ENCODE results near the gene JAK1.

DNA sequence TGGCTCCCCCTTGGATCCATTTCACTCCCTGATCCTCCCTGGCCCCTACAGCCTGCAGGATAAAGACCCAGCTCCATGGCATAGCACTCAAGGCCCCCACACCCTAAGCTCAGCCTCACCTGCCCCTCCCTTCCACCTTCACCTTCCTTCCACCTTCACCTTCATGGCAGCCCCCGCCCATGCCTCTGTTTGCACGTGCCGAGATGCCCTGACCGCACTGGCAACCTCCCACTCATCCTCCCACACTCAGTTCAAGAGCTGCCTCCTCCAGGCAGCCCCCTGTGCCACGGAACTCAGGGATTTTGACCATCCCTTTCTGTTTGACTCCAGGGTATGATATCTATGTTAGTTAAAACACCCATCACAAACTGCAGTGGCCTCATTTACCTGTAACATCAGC lies 111.7 kb downstream of the JAK1 start:
- TF ChIP-seq, protein P1, sequence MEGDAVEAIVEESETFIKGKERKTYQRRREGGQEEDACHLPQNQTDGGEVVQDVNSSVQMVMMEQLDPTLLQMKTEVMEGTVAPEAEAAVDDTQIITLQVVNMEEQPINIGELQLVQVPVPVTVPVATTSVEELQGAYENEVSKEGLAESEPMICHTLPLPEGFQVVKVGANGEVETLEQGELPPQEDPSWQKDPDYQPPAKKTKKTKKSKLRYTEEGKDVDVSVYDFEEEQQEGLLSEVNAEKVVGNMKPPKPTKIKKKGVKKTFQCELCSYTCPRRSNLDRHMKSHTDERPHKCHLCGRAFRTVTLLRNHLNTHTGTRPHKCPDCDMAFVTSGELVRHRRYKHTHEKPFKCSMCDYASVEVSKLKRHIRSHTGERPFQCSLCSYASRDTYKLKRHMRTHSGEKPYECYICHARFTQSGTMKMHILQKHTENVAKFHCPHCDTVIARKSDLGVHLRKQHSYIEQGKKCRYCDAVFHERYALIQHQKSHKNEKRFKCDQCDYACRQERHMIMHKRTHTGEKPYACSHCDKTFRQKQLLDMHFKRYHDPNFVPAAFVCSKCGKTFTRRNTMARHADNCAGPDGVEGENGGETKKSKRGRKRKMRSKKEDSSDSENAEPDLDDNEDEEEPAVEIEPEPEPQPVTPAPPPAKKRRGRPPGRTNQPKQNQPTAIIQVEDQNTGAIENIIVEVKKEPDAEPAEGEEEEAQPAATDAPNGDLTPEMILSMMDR (IDR thresholded peaks at IDR 0.05) = no peak
- TF ChIP-seq, protein P2, sequence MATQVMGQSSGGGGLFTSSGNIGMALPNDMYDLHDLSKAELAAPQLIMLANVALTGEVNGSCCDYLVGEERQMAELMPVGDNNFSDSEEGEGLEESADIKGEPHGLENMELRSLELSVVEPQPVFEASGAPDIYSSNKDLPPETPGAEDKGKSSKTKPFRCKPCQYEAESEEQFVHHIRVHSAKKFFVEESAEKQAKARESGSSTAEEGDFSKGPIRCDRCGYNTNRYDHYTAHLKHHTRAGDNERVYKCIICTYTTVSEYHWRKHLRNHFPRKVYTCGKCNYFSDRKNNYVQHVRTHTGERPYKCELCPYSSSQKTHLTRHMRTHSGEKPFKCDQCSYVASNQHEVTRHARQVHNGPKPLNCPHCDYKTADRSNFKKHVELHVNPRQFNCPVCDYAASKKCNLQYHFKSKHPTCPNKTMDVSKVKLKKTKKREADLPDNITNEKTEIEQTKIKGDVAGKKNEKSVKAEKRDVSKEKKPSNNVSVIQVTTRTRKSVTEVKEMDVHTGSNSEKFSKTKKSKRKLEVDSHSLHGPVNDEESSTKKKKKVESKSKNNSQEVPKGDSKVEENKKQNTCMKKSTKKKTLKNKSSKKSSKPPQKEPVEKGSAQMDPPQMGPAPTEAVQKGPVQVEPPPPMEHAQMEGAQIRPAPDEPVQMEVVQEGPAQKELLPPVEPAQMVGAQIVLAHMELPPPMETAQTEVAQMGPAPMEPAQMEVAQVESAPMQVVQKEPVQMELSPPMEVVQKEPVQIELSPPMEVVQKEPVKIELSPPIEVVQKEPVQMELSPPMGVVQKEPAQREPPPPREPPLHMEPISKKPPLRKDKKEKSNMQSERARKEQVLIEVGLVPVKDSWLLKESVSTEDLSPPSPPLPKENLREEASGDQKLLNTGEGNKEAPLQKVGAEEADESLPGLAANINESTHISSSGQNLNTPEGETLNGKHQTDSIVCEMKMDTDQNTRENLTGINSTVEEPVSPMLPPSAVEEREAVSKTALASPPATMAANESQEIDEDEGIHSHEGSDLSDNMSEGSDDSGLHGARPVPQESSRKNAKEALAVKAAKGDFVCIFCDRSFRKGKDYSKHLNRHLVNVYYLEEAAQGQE (IDR thresholded peaks at IDR 0.05) = no peak
- TF ChIP-seq POLR2A (IDR thresholded peaks at IDR 0.05; ENCODE audit: low read length) (no peak), EP300 (IDR thresholded peaks at IDR 0.05) (no peak), RFX5 (IDR thresholded peaks at IDR 0.05) (no peak), CBX8 (IDR thresholded peaks at IDR 0.05) (no peak), JUN (IDR thresholded peaks at IDR 0.05) (no peak), ZC3H11A (IDR thresholded peaks at IDR 0.05) (no peak), HOXB13 (CRISPR knock-in tag; IDR thresholded peaks at IDR 0.05; ENCODE audit: low read depth) (no peak), NPAS2 (CRISPR knock-in tag; IDR thresholded peaks at IDR 0.05; ENCODE audit: borderline replicate concordance) (no peak), JUNB (IDR thresholded peaks at IDR 0.05) (no peak), ZSCAN20 (CRISPR knock-in tag; IDR thresholded peaks at IDR 0.05) (no peak)
- TF ChIP-seq, protein P3, sequence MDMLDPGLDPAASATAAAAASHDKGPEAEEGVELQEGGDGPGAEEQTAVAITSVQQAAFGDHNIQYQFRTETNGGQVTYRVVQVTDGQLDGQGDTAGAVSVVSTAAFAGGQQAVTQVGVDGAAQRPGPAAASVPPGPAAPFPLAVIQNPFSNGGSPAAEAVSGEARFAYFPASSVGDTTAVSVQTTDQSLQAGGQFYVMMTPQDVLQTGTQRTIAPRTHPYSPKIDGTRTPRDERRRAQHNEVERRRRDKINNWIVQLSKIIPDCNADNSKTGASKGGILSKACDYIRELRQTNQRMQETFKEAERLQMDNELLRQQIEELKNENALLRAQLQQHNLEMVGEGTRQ (IDR thresholded peaks at IDR 0.05) = no peak
